ENCODE data around the gene EBNA1BP2. TPM values are rescaled to one million over a fixed set of nuclear protein-coding genes. Genes with fewer than 3 reads are reported as not detected.

The EBNA1BP2 gene
- total and polyA plus RNA-seq, 2 of the 13 experiments (the other 11 are each of a cell fraction or from before 2014, with no cell fraction given) = 27.1 to 102 TPM

- TF ChIP-seq NFAT5 (CRISPR knock-in tag; IDR thresholded peaks at IDR 0.05) = 0 out of 2 replicates have a peak, but pooled peaks have one; percentile 54
- TF ChIP-seq ZNF350 (CRISPR knock-in tag; IDR thresholded peaks at IDR 0.05; ENCODE audit: borderline replicate concordance, low read depth) = peak; percentile 40; the same call in 1 of the 2 replicates
- no peak for TF ChIP-seq NFATC3 (CRISPR knock-in tag; IDR thresholded peaks at IDR 0.05)
- peak; percentile 80; the same call in 1 of the 2 replicates for TF ChIP-seq ZNF235 (CRISPR knock-in tag; IDR thresholded peaks at IDR 0.05; ENCODE audit: borderline replicate concordance)
- no peak for TF ChIP-seq KDM1A (CRISPR knock-in tag; IDR thresholded peaks at IDR 0.05)
- TF ChIP-seq ZNF496 (CRISPR knock-in tag; IDR thresholded peaks at IDR 0.05; ENCODE audit: insufficient replicate concordance) = no peak
- no peak for TF ChIP-seq SNRNP70 (IDR thresholded peaks at IDR 0.05; ENCODE audit: low read depth, low read length)
- no peak; the same call in 1 of the 2 replicates for TF ChIP-seq ZNF546 (CRISPR knock-in tag; conservative IDR thresholded peaks at IDR 0.05)
- TF ChIP-seq, protein P1, sequence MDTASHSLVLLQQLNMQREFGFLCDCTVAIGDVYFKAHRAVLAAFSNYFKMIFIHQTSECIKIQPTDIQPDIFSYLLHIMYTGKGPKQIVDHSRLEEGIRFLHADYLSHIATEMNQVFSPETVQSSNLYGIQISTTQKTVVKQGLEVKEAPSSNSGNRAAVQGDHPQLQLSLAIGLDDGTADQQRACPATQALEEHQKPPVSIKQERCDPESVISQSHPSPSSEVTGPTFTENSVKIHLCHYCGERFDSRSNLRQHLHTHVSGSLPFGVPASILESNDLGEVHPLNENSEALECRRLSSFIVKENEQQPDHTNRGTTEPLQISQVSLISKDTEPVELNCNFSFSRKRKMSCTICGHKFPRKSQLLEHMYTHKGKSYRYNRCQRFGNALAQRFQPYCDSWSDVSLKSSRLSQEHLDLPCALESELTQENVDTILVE (CRISPR knock-in tag; IDR thresholded peaks at IDR 0.05) = no peak
- TF ChIP-seq, protein P2, sequence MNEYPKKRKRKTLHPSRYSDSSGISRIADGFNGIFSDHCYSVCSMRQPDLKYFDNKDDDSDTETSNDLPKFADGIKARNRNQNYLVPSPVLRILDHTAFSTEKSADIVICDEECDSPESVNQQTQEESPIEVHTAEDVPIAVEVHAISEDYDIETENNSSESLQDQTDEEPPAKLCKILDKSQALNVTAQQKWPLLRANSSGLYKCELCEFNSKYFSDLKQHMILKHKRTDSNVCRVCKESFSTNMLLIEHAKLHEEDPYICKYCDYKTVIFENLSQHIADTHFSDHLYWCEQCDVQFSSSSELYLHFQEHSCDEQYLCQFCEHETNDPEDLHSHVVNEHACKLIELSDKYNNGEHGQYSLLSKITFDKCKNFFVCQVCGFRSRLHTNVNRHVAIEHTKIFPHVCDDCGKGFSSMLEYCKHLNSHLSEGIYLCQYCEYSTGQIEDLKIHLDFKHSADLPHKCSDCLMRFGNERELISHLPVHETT (CRISPR knock-in tag; conservative IDR thresholded peaks at IDR 0.05) = no peak
- no peak for TF ChIP-seq EEA1 (CRISPR knock-in tag; IDR thresholded peaks at IDR 0.05; ENCODE audit: borderline replicate concordance)
- no peak for TF ChIP-seq FIP1L1 (IDR thresholded peaks at IDR 0.05; ENCODE audit: borderline replicate concordance, insufficient read depth, low read depth, low read length)
- no peak for TF ChIP-seq MED13 (CRISPR knock-in tag; IDR thresholded peaks at IDR 0.05)
- no peak for TF ChIP-seq ZNF207 (IDR thresholded peaks at IDR 0.05; ENCODE audit: borderline replicate concordance)
- TF ChIP-seq ZNF572 (CRISPR knock-in tag; IDR thresholded peaks at IDR 0.05) = no peak
- peak; percentile 42; the same call in 1 of the 2 replicates for TF ChIP-seq FOXP4 (CRISPR knock-in tag; IDR thresholded peaks at IDR 0.05)
- no peak for TF ChIP-seq FOXO1 (CRISPR knock-in tag; IDR thresholded peaks at IDR 0.05)
- 0 out of 2 replicates have a peak, but pooled peaks have one; percentile 37 for TF ChIP-seq ZNF557 (CRISPR knock-in tag; IDR thresholded peaks at IDR 0.05)
- TF ChIP-seq ETV6 (CRISPR knock-in tag; conservative IDR thresholded peaks at IDR 0.05) = peak; percentile 64; the same call in 1 of the 2 replicates
- TF ChIP-seq SUZ12 (IDR thresholded peaks at IDR 0.05; ENCODE audit: low read depth, low read length) = no peak
- no peak for TF ChIP-seq ZNF7 (CRISPR knock-in tag; IDR thresholded peaks at IDR 0.05)
Observed at GRCh38 chr1:43171876-43172526, at the start of gene EBNA1BP2, which contains the start of gene CFAP57 (continued).
